ENCODE data around the gene ANGPT4. TPM values are rescaled to one million over a fixed set of nuclear protein-coding genes. Genes with fewer than 3 reads are reported as not detected.

Gene ANGPT4
- polyA plus RNA-seq, 3 donors: 0.07 to 0.14 TPM; not detected in 1

GRCh38 chr20:873875-874607, 42.1 kb downstream of the ANGPT4 start:
- Mint-ChIP-seq H3K4me3 (no peak overlapping the region), H3K27ac (no peak overlapping the region), H3K9me3 (no peaks in the 10 kb centered on the region), H3K36me3 (no peaks in the 10 kb centered on the region), H3K27me3 (ENCODE audit: low read depth in 3 of 3) (peaks cover 4 to 10% (median 9%) of the 10 kb centered on the region in 3 donors), H3K4me1 (no peaks in the 10 kb centered on the region)
- no peaks in the 10 kb centered on the region for H4K20me1 ChIP-seq (ENCODE audit: insufficient read depth, low read length)
- no peak for DNase-seq
- no peak for TF ChIP-seq CTCF (IDR thresholded peaks at IDR 0.05)
- no peaks in the 10 kb centered on the region for H3K36me3 ChIP-seq (replicated peaks in 1 of 2; ENCODE audit: control insufficient read depth in 1 of 2, insufficient read depth in 2 of 2, low read length in 2 of 2)
- H3K27ac ChIP-seq (ENCODE audit: low read depth in 1 of 2, low read length in 2 of 2): no peak overlapping the region
- no peak overlapping the region for H3K4me3 ChIP-seq (replicated peaks in 1 of 3; ENCODE audit: low read depth in 2 of 3, low read length in 3 of 3)
- no peaks in the 10 kb centered on the region for H3K4me1 ChIP-seq (ENCODE audit: control insufficient read depth in 1 of 2, insufficient read depth in 2 of 2, low read length in 2 of 2)
- H2AFZ ChIP-seq (ENCODE audit: insufficient read depth, low read depth, low read length, poor library complexity, severe bottlenecking): no peak overlapping the region
- no peaks in the 10 kb centered on the region for H3K27me3 ChIP-seq (ENCODE audit: control insufficient read depth in 2 of 2, insufficient read depth in 2 of 2, low read length in 2 of 2)
- intact Hi-C loops (cut with micrococcal nuclease): no loop called here
- no peak overlapping the region for H3K4me2 ChIP-seq (replicated peaks; ENCODE audit: extremely low read depth, low read length, poor library complexity, severe bottlenecking)
- H3K9me3 ChIP-seq (replicated peaks in 1 of 2; ENCODE audit: control insufficient read depth in 1 of 2, insufficient read depth in 1 of 2, low read length in 2 of 2): no peaks in the 10 kb centered on the region
- H3K79me2 ChIP-seq (ENCODE audit: insufficient read depth, low read length): no peaks in the 10 kb centered on the region
- 86% methylated on average over 7 of the region's 10 CpGs for WGBS (ENCODE audit: insufficient coverage)
- no peak overlapping the region for H3K9ac ChIP-seq (ENCODE audit: insufficient read depth, low read length, poor library complexity, severe bottlenecking)

GRCh38 chr20:872855-873520, 43.1 kb downstream of the ANGPT4 start:
- H3K27ac Mint-ChIP-seq: no peak overlapping the region
- no peaks in the 10 kb centered on the region for H3K4me1 ChIP-seq (ENCODE audit: control insufficient read depth in 1 of 2, insufficient read depth in 2 of 2, low read length in 2 of 2)
- no peak overlapping the region for H2AFZ ChIP-seq (ENCODE audit: insufficient read depth, low read depth, low read length, poor library complexity, severe bottlenecking)
- no peak for TF ChIP-seq CTCF (IDR thresholded peaks at IDR 0.05)
- no peak overlapping the region for H3K4me3 Mint-ChIP-seq
- H4K20me1 ChIP-seq (ENCODE audit: insufficient read depth, low read length): no peaks in the 10 kb centered on the region
- DNase-seq: no peak
- no peaks in the 10 kb centered on the region for H3K9me3 ChIP-seq (replicated peaks in 1 of 2; ENCODE audit: control insufficient read depth in 1 of 2, insufficient read depth in 1 of 2, low read length in 2 of 2)
- H3K36me3 ChIP-seq (replicated peaks in 1 of 2; ENCODE audit: control insufficient read depth in 1 of 2, insufficient read depth in 2 of 2, low read length in 2 of 2): no peaks in the 10 kb centered on the region
- H3K9me3 Mint-ChIP-seq: no peaks in the 10 kb centered on the region
- no peaks in the 10 kb centered on the region for H3K27me3 ChIP-seq (ENCODE audit: control insufficient read depth in 2 of 2, insufficient read depth in 2 of 2, low read length in 2 of 2)
- WGBS (ENCODE audit: insufficient coverage): 87% methylated on average over 14 of the region's 20 CpGs
- intact Hi-C loops (cut with micrococcal nuclease): no loop called here
- H3K27ac ChIP-seq (ENCODE audit: low read depth in 1 of 2, low read length in 2 of 2): no peak overlapping the region
- no peaks in the 10 kb centered on the region for H3K4me1 Mint-ChIP-seq
- H3K27me3 Mint-ChIP-seq (ENCODE audit: low read depth in 3 of 3): peaks cover 4 to 13% (median 10%) of the 10 kb centered on the region in 3 donors
- H3K4me2 ChIP-seq (replicated peaks; ENCODE audit: extremely low read depth, low read length, poor library complexity, severe bottlenecking): no peak overlapping the region
- H3K36me3 Mint-ChIP-seq: no peaks in the 10 kb centered on the region
- no peak overlapping the region for H3K9ac ChIP-seq (ENCODE audit: insufficient read depth, low read length, poor library complexity, severe bottlenecking)
- no peak overlapping the region for H3K4me3 ChIP-seq (replicated peaks in 1 of 3; ENCODE audit: low read depth in 2 of 3, low read length in 3 of 3)
- H3K79me2 ChIP-seq (ENCODE audit: insufficient read depth, low read length): no peaks in the 10 kb centered on the region
